ENCODE results near the gene ATXN1.

The ATXN1 gene

DNA sequence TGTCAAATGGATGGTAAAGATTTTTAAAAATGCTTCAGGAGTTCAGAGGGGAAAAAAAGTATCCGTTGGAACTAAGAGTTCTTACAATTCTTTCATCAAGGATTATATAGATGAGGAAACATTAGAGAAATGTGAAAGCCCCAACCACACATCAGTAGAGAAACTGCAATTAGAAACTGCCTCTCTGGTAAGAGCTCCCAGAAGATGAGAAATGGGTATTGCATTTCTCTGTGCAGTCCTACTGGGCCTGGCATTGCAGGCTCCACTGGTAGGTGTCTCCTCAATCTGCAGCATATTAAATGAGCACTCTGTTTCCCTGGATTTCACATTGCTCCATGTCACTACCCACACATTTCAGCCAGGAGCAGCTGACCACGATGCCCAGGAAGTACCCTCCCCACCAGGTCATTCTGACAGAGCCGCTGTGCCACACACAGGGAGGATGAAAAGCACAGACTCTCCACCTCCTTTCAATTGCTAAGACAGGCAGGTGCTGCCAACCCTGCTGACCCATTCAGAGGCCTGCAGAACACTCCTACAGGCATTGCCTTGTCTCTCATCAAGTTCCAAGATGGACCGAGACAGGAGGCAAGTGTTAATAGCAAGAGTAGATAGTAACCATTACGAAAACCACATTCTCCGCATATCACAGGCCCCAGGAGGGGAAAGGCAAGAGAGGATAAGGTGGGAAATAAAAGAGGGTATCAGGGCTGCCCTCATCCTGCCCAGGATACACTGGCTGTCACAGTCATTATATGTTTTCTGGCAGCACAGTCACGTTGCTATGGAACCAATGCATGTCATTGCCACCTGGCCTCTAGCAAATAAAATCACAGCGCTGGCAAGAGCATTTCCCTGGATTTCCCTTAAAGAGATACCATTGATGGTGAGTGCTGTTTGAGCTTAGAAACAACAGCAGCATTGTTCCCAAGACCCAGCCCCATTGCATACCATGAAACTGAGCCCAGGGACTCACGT, 241.7 kb downstream of the ATXN1 start:
- DNase-seq: no peak

GRCh38 chr6:16518265-16518664, 243.0 kb downstream of the ATXN1 start:
- DNase-seq: no peak

DNA sequence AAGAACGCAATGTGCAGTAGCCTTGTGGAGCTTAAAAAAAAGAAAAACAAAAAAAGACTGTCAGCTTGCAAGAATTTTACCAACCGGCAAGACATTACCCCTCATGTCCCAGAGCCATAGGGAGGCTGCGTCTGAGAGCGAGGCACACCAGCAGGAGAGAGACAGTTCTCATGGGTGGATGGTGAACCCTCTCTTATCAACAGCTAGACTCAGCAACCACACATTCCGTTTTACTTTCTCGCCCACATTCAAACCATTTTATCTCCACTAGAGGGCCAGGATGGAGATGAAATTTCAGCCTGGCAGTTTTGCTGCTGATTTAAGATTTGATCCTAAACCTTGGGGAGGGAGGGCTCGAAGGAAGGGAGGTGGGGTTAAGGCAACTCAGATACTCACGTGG, 247.0 kb downstream of the ATXN1 start:
- DNase-seq: no peak

- no peak for DNase-seq
These were observed 248.5 kb downstream of the ATXN1 start for GRCh38 chr6:16512544-16513290.

- no peak for DNase-seq
These were observed 249.4 kb downstream of the ATXN1 start for GRCh38 chr6:16511723-16512489.

DNA sequence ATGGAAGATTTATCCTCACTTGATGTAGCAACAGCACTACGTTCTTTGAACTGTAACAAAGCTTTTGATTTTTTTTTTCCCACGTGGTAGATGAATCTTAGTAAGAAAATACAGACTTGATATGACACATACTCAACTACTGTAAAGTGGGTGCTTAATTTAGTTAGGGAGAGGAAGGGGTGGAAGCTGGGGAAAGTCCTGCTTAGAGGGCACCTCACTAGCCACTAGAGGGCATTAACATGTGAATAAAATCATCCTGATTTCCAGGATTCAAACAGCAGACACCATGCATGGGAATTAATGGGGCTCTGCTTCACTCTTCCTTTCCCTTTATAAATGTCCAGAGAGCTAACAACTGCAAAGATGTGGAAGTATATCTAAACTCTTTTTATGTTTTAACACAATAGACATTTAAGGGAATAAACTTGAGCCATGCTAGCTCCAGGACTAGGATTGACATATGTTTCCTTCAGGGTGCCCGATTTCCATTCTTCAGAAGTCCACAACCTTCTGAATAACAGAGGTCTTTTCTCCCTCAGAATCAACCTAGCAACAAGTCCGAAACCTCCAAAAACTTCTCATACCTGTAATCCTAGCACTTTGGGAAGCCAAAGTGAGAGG, 250.1 kb downstream of the ATXN1 start:
- no peak for DNase-seq

- no peak for DNase-seq
These were observed 251.0 kb downstream of the ATXN1 start for GRCh38 chr6:16510245-16510644.

- DNase-seq: no peak
These were observed 252.3 kb downstream of the ATXN1 start for GRCh38 chr6:16508959-16509358.

DNA sequence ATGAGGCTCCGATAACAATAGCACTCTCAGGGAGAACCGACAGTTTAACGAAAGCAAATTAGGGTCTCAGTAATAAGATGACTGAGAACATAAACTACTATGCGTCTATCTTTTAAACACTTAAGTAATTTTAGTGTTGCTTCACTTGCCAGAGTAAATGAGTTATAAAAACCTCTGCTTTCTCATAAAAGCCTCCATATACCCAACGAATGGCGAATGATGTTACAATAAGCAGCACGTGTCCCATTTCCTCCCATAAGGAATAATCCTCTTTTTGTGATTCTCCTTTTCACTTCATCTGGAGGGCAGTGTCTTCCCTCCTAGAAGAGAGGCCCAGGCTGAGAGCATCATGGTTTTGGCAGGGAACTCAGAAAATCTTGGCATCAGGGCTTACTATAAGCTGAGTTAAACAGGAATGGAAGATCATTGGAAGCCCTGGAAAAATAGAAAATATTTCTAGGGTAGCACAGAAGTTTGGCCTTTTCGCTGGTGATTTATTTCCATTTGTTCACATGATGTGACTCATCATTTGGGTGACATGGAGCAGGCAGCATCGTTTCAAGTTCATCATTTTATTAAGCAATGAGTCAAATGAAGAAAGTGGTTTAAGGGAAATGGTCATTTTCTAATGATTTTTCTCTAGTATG, 255.4 kb downstream of the ATXN1 start:
- DNase-seq: no peak

DNA sequence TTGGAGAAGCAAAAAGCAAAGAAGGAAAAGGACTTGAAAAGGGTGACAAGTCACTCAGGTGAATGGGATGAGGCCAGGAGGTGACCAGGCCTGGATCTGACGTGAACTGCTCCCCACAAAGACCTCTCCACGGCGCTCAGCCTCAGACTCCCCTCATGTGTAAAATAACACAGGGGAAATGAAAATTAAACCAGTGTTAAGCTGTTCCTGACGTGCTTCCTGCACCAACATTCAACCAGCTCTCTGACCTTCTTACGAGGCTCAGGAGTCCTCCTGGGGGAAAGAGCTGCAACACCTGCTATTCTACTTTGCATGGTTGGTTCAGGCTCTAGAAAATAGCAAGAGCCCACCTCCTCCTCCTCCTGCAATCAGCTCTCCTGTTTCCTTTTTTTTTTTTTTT, 256.7 kb downstream of the ATXN1 start:
- DNase-seq: no peak

GRCh38 chr6:16503970-16504415, 257.3 kb downstream of the ATXN1 start:
- DNase-seq: peak; percentile 79

- DNase-seq: no peak
These were observed 258.0 kb downstream of the ATXN1 start for GRCh38 chr6:16503241-16503775.

DNA sequence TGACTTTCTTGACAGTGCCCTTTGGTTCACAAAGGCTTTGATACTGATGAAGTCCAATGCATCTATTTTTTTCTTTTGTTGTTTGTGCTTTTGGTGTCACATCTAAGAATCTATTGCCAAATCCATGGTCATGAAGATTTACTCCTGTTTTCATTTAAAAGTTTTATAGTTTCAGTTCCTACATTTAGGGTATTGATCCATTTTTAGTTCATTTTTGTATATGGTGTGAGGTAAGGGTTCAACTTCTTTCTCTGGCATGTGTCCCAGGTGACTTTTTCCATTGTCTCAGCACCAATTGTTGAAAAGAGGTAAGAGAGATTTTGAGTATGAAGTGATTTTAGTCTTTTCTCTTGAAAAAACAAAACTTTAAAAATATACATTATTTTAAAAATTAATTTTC, 262.3 kb downstream of the ATXN1 start:
- no peak for DNase-seq

- DNase-seq: no peak
These were observed 263.0 kb downstream of the ATXN1 start for GRCh38 chr6:16498237-16498636.

- DNase-seq: no peak
These were observed 264.1 kb downstream of the ATXN1 start for GRCh38 chr6:16496991-16497801.

- no peak for DNase-seq
These were observed 265.1 kb downstream of the ATXN1 start for GRCh38 chr6:16496210-16496609.

DNA sequence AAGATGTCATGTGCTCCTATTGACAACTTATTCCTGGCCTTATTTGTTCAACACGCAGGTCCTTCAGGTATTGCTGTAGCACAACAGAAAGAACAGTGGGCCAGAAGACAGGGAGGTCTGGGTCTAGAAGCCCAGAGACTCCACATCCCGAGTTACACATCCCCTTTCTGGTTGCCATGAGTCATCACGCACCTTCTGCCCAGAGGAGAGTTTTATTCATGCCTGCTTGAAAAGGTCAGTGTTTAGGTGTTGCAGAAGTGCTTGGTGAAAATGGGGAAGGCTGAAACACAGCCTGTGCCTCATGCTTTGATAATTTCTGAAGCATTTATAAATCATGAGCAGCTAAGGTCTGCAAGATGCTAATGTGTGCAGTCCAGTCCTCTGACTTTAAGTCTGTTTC, 266.5 kb downstream of the ATXN1 start:
- DNase-seq: no peak

DNA sequence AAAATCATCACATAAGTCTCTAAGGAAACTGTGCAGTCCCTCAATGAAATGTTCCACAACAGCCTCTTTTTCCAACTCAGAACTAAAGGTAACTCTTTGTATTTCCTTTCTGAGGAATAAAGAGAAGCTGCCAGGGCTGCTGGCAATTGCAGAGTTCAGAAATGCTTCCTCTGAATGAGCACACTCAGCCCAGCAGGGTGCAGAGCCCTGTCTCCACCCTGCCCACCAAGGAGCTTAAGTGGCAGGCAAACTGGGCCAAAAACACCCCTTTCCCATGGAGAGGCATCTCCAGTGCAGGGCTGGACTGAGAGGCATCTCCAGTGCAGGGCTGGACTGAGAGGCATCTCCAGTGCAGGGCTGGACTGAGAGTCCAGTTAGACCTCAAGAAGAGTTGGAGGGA, 267.5 kb downstream of the ATXN1 start:
- no peak for DNase-seq

GRCh38 chr6:16493112-16493511, 268.1 kb downstream of the ATXN1 start:
- DNase-seq: no peak

DNA sequence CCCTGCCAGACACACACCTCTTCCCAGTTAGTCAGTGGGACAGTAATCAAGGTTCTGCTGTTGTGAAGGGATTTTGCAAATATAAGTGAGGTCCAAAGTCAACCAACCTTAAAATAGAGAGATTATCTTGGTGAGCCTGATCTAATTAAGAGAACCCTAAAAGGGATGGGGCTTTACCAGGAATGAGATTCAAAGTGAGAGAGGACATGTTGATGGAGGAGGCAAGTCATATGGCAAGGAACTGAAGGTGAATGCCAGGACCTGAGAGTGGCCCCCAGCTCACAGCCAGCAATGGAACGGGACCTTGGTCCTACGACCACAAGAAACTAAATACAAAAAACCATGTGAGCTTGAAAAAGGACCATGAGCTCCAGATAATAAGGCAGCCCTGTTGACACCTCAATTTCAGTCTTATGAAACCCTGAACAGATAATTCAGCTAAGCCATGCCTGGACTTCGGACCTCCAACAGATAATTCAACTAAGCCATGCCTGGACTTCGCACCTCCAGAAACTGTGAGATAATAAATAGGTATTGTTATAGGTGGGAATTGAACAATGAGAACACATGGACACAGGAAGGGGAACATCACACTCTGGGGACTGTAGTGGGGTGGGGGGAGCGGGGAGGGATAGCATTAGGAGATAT, 269.5 kb downstream of the ATXN1 start:
- no peak for DNase-seq
